ENCODE measurements around the gene KLHL35. TPM values are rescaled to one million over a fixed set of nuclear protein-coding genes. Genes with fewer than 3 reads are reported as not detected.

The KLHL35 gene
- total RNA-seq, 1 donor from 2014 or later = not detected

DNA sequence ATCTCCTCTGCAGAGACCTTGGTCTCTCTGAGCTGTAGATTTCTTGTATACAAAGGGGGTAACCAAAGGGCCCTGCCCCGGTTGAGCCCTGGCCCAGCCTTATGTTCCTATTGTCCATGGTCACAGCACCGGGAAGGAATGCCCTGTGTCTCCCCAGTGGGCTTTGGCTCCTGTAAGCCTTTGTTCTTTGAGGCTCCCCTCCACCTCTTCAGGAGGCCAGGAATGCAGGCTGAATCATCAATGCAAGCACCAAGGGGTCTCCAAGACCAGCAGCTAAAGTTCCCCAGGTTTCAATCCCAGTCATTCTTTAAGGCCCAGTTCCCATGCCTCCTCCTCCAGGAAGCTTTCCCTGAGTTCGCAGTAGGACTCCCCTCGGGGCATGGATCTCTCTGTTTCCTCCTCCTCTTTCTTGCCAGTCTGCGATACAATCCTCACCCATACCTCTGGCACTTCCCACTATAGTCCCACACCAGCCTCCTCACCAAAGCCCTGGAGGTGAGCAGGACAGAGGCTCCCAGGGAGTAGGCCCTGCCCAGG lies 29.2 kb upstream of the KLHL35 start:
- Histone ChIP-seq H3K9me3 (no peaks in the 10 kb centered on the region), H3K4me3 (no peak overlapping the region), H3K27me3 (no peaks in the 10 kb centered on the region), H3K36me3 (no peaks in the 10 kb centered on the region), H3K4me1 (peaks cover 8% of the 10 kb centered on the region), H3K27ac (no peak overlapping the region)
- no peak for DNase-seq (ENCODE audit: extremely low spot score in 2 of 2)
- intact Hi-C loops (cut with DNase I) = no loop called here
- TF ChIP-seq POLR2A (IDR thresholded peaks at IDR 0.05) (no peak), POLR2AphosphoS5 (IDR thresholded peaks at IDR 0.05; ENCODE audit: insufficient read depth in 1 of 2, low read depth in 1 of 2) (no peak)
- TF ChIP-seq, protein P1, sequence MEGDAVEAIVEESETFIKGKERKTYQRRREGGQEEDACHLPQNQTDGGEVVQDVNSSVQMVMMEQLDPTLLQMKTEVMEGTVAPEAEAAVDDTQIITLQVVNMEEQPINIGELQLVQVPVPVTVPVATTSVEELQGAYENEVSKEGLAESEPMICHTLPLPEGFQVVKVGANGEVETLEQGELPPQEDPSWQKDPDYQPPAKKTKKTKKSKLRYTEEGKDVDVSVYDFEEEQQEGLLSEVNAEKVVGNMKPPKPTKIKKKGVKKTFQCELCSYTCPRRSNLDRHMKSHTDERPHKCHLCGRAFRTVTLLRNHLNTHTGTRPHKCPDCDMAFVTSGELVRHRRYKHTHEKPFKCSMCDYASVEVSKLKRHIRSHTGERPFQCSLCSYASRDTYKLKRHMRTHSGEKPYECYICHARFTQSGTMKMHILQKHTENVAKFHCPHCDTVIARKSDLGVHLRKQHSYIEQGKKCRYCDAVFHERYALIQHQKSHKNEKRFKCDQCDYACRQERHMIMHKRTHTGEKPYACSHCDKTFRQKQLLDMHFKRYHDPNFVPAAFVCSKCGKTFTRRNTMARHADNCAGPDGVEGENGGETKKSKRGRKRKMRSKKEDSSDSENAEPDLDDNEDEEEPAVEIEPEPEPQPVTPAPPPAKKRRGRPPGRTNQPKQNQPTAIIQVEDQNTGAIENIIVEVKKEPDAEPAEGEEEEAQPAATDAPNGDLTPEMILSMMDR (IDR thresholded peaks at IDR 0.05) = no peak

DNA sequence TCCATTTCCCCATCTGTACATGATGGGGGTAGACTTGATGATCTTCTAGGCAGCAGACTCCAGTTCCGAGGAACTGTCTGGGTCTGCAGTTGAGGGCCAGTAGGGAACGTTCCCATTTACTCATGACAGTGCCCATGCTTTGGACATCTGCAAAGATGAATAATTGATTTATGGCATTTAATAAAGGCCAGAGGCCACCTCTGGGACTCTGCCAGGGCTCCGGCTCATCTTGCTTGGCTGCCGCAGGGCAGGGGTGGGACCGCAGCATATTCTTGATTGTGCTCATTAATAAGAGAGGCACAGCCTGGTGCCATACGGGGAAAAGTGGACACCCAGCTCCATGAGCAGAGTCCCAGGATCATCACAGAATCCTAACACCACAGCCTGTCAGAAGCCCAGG lies 28.1 kb upstream of the KLHL35 start:
- intact Hi-C loops (cut with DNase I) = no loop called here
- Histone ChIP-seq H3K9me3 (no peaks in the 10 kb centered on the region), H3K27ac (no peak overlapping the region), H3K27me3 (no peaks in the 10 kb centered on the region), H3K4me3 (no peak overlapping the region), H3K4me1 (peaks cover 6% of the 10 kb centered on the region), H3K36me3 (no peaks in the 10 kb centered on the region)
- DNase-seq (ENCODE audit: extremely low spot score in 2 of 2) = no peak
- TF ChIP-seq POLR2AphosphoS5 (IDR thresholded peaks at IDR 0.05; ENCODE audit: insufficient read depth in 1 of 2, low read depth in 1 of 2) (no peak), POLR2A (IDR thresholded peaks at IDR 0.05) (no peak)
- TF ChIP-seq, protein P1 (IDR thresholded peaks at IDR 0.05) = no peak

DNA sequence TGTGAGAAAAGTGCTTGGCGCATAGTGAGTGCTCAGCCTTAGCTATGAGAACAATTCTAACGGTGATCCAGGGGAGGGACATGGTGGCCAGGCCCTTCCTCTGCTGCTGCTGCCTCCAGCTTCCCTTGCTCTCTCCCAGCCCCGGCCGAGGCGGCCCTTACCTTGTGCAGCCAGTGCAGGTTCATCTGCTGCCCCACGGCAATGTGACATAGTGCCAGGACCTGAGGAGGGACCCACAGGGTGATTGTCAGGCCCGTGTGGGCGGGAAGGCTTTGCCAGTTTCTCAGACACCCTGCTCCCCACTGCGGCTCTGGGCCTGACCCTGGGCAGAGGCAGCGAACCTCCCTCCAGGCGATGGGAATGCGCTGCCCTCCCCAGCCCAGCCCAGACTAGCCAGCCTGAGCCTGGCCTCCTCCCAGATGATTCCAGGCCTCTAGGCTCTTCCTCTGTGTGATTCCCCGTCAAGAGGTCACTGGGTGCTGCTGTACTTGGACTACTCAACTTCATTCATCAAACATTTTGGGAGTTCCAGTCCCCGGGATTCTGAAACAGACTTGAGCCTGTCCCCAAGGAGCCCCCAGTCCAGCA lies 23.7 kb upstream of the KLHL35 start:
- Histone ChIP-seq H3K27me3 (no peaks in the 10 kb centered on the region), H3K4me3 (no peak overlapping the region), H3K36me3 (no peaks in the 10 kb centered on the region), H3K27ac (no peak overlapping the region), H3K9me3 (no peaks in the 10 kb centered on the region), H3K4me1 (peaks cover 8% of the 10 kb centered on the region)
- no peak for DNase-seq (ENCODE audit: extremely low spot score in 2 of 2)
- no peak for TF ChIP-seq POLR2A (IDR thresholded peaks at IDR 0.05)
- TF ChIP-seq, protein P1 (IDR thresholded peaks at IDR 0.05) = no peak
- no peak for TF ChIP-seq POLR2AphosphoS5 (IDR thresholded peaks at IDR 0.05; ENCODE audit: insufficient read depth in 1 of 2, low read depth in 1 of 2)
- intact Hi-C loops (cut with DNase I) = no loop called here

DNA sequence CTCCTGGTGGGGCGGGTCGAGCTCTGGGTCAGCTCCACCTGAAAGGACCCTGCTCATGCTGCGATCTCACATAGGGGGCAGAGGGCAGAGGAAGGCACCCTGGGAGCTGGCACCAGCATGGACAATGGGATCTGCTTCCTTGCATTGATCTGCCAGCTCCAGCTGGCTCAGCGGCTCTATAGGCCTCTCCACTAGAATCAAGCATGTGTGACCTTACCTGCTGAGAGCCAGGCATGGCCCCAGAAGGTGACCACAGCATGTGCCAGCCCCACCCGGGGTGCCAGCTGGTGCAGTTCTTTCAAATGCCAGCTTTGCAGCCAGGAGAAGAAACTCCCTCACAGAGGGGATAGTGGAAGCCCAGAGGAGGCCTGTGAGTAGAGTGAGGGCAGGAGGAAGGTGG lies 22.0 kb upstream of the KLHL35 start:
- H3K4me3 ChIP-seq = no peak overlapping the region
- peaks cover 8% of the 10 kb centered on the region for H3K4me1 ChIP-seq
- H3K27me3 ChIP-seq = no peaks in the 10 kb centered on the region
- intact Hi-C loops (cut with DNase I) = no loop called here
- H3K9me3 ChIP-seq = no peaks in the 10 kb centered on the region
- TF ChIP-seq, protein P1 (IDR thresholded peaks at IDR 0.05) = no peak
- TF ChIP-seq POLR2AphosphoS5 (IDR thresholded peaks at IDR 0.05; ENCODE audit: insufficient read depth in 1 of 2, low read depth in 1 of 2) = no peak
- TF ChIP-seq POLR2A (IDR thresholded peaks at IDR 0.05) = no peak
- DNase-seq (ENCODE audit: extremely low spot score in 2 of 2) = no peak
- H3K27ac ChIP-seq = no peak overlapping the region
- no peaks in the 10 kb centered on the region for H3K36me3 ChIP-seq

DNA sequence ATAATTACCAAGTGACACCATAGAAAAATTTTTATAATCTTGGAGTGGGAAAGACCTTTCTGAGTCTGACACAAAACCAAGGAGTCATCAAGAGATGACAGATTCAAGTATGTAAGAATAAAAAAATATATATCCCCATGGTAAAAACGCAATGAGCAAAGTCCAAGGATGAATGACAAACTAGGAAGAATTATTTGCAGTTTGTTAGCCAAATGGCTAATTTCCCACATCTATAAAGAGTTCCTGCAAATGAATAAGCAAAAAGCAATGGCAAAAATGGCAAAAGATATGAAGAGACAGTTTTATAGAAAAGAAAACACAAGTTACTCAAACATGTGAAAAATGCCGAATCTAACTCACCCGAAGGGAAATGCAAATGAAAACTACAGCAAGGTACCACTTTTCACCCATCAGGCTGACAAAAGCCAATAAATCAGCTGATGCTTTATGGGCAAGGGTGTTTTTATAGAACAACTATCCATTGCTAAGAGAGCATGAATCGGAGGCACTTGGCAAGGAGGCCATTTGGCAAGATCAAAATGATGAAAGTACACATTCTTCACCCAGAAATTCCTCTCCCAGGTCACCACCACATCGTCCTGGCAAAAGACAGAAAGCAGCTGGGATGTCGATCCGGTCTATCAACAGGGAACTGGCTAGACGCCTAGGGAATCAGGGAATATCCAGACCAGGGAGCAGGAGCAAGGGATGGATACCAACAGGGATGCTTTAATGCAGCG lies 21.1 kb upstream of the KLHL35 start:
- Histone ChIP-seq H3K4me1 (peaks cover 8% of the 10 kb centered on the region), H3K27ac (no peak overlapping the region), H3K4me3 (no peak overlapping the region), H3K36me3 (no peaks in the 10 kb centered on the region), H3K27me3 (no peaks in the 10 kb centered on the region), H3K9me3 (no peaks in the 10 kb centered on the region)
- TF ChIP-seq, protein P1 (IDR thresholded peaks at IDR 0.05) = no peak
- TF ChIP-seq POLR2A (IDR thresholded peaks at IDR 0.05) (no peak), POLR2AphosphoS5 (IDR thresholded peaks at IDR 0.05; ENCODE audit: insufficient read depth in 1 of 2, low read depth in 1 of 2) (no peak)
- intact Hi-C loops (cut with DNase I) = no loop called here
- no peak for DNase-seq (ENCODE audit: extremely low spot score in 2 of 2)

Data from vagina (tissue), 2 donors.